Keratinocyte (primary cell): ENCODE results near the gene ATP6V1A. TPM values are rescaled to one million over a fixed set of nuclear protein-coding genes. Genes with fewer than 3 reads are reported as not detected.

Experiments used
- DNase-seq: peaks from one replicate; pipeline ENCODE4 v3.0.0-alpha.2; 2011; ENCODE audit warnings: low read depth, missing footprints, low spot score
- FAIRE-seq: peaks from 2 replicates; lab custom pipeline; 2011; peaks lifted over from hg19 to GRCh38; lab: Jason Lieb, UNC
- H2AFZ ChIP-seq: 2 replicates; pipeline ENCODE4 v1.6.0; 2012; ENCODE audit warnings: low read length, control low read depth, inconsistent platforms; ENCODE audit not compliant: control insufficient read depth
- H3K27ac ChIP-seq: 2 replicates; pipeline ENCODE4 v1.5.1; 2011; ENCODE audit warnings: low read length; ENCODE audit not compliant: control insufficient read depth, insufficient read depth
- H3K27me3 ChIP-seq: 3 replicates; pipeline ENCODE4 v1.6.0; 2011; ENCODE audit warnings: low read length; ENCODE audit not compliant: control insufficient read depth, insufficient read depth; ENCODE audit errors: extremely low read depth
- H3K36me3 ChIP-seq, 2 experiments: 2 replicates in 1 of 2; 3 replicates in 1 of 2; pipeline ENCODE4 v1.5.1; 2011; ENCODE audit warnings: low read length in 2 of 2, mild to moderate bottlenecking in 1 of 2; ENCODE audit not compliant: control insufficient read depth in 2 of 2, insufficient read depth in 2 of 2; ENCODE audit errors: extremely low read depth in 1 of 2
- H3K4me1 ChIP-seq: 3 replicates; pipeline ENCODE4 v1.5.1; 2011; ENCODE audit warnings: low read length; ENCODE audit not compliant: control insufficient read depth, insufficient read depth; ENCODE audit errors: extremely low read depth
- H3K4me2 ChIP-seq: 3 replicates; pipeline ENCODE4 v1.6.0; 2011; ENCODE audit warnings: low read depth, low read length; ENCODE audit not compliant: control insufficient read depth, insufficient read depth; ENCODE audit errors: extremely low read depth
- H3K4me3 ChIP-seq, 3 experiments: fragments of 200-600 bp in 1 of 3; sonication (generic) in 1 of 3; 2 replicates in 2 of 3; 3 replicates in 1 of 3; pipeline ENCODE4 v1.5.1; 2011 to 2016; ENCODE audit warnings: low read length in 3 of 3, mild to moderate bottlenecking in 3 of 3, control low read depth in 2 of 3, inconsistent platforms in 1 of 3, low read depth in 1 of 3, mixed read lengths in 1 of 3, mixed run types in 1 of 3, moderate library complexity in 1 of 3; ENCODE audit not compliant: control insufficient read depth in 2 of 3, insufficient read depth in 2 of 3; ENCODE audit errors: extremely low read depth in 1 of 3
- H3K79me2 ChIP-seq: 2 replicates; pipeline ENCODE4 v1.6.0; 2012; ENCODE audit warnings: low read length; ENCODE audit not compliant: control insufficient read depth, insufficient read depth
- H3K9ac ChIP-seq: 3 replicates; pipeline ENCODE4 v1.6.0; 2011; ENCODE audit warnings: low read length; ENCODE audit not compliant: control insufficient read depth, insufficient read depth; ENCODE audit errors: extremely low read depth
- H3K9me1 ChIP-seq: 3 replicates; pipeline ENCODE4 v1.6.0; 2011; ENCODE audit warnings: low read length; ENCODE audit not compliant: control insufficient read depth, insufficient read depth; ENCODE audit errors: extremely low read depth
- H3K9me3 ChIP-seq: 2 replicates; pipeline ENCODE4 v1.5.1; 2012; ENCODE audit warnings: low read depth, low read length; ENCODE audit not compliant: control insufficient read depth
- H4K20me1 ChIP-seq: 3 replicates; pipeline ENCODE4 v1.6.0; 2011; ENCODE audit warnings: low read length; ENCODE audit not compliant: control insufficient read depth, insufficient read depth; ENCODE audit errors: extremely low read depth
- CTCF ChIP-seq, 3 experiments: IDR thresholded peaks in 1 of 3; conservative IDR thresholded peaks in 1 of 3; optimal IDR thresholded peaks in 1 of 3; 2 replicates in 2 of 3; 3 replicates in 1 of 3; pipeline versions ENCODE3 to v1.5.1; 2011; ENCODE audit warnings: low read length in 3 of 3, mild to moderate bottlenecking in 3 of 3, moderate library complexity in 2 of 3, control low read depth in 1 of 3, inconsistent platforms in 1 of 3; ENCODE audit not compliant: insufficient read depth in 2 of 3; ENCODE audit errors: extremely low read depth in 1 of 3
- EZH2 ChIP-seq: IDR thresholded peaks from one replicate; pipeline ENCODE4 v1.6.1; 2012; ENCODE audit warnings: inconsistent platforms, mild to moderate bottlenecking, low read length, moderate library complexity
- dilution Hi-C: fragments of 300-500 bp; cut with MboI; formaldehyde crosslinking; loops from one replicate; pipeline ENCODE4 v1.7.0; 2020; ENCODE audit warnings: low sequenced_read_pairs; ENCODE audit not compliant: extremely low pct_ligation_motif_present
- polyA plus RNA-seq, 5 experiments: library from polyadenylated mRNA; depleted of rRNA in 3 of 5; stranded (reverse) in 3 of 5; stranded (forward) in 1 of 5; unstranded in 1 of 5; fragments of >200 nt; gene quantifications; 1 replicate in 1 of 5; 2 replicates in 3 of 5; 3 replicates in 1 of 5; pipeline versions ENCODE4 v1.2.1 to v1.2.3, GENCODE V29; 2011 to 2012; ENCODE audit warnings: missing spikeins in 2 of 5, low read depth in 1 of 5, low replicate concordance in 1 of 5

The ATP6V1A gene
- polyA plus RNA-seq, 1 donor (not counting 4 experiments of a cell fraction or from before 2014, with no cell fraction given), result 35.8 TPM

- Histone ChIP-seq H3K79me2 (no peaks in the 10 kb centered on the region), H3K4me2 (no peak overlapping the region), H3K36me3 (peaks cover 5 to 16% of the 10 kb centered on the region in 2 experiments), H4K20me1 (no peaks in the 10 kb centered on the region), H3K27ac (no peak overlapping the region), H2AFZ (no peak overlapping the region), H3K27me3 (no peaks in the 10 kb centered on the region), H3K9ac (no peak overlapping the region), H3K9me1 (no peaks in the 10 kb centered on the region), H3K4me3 (no peak overlapping the region), H3K9me3 (no peaks in the 10 kb centered on the region), H3K4me1 (no peaks in the 10 kb centered on the region)
- TF ChIP-seq EZH2, result no peak
- no peak for TF ChIP-seq CTCF (optimal IDR thresholded peaks at IDR 0.05 in 1 of 3, IDR thresholded peaks at IDR 0.05 in 1 of 3, conservative IDR thresholded peaks at IDR 0.05 in 1 of 3; ENCODE audit: extremely low read depth in 1 of 3, insufficient read depth in 2 of 3, low read length in 3 of 3)
- FAIRE-seq (no peak), DNase-seq (no peak)
- dilution Hi-C loops, result no loop called here
Measured at GRCh38 chr3:113804661-113805060, 57.8 kb downstream of the ATP6V1A start.

DNA sequence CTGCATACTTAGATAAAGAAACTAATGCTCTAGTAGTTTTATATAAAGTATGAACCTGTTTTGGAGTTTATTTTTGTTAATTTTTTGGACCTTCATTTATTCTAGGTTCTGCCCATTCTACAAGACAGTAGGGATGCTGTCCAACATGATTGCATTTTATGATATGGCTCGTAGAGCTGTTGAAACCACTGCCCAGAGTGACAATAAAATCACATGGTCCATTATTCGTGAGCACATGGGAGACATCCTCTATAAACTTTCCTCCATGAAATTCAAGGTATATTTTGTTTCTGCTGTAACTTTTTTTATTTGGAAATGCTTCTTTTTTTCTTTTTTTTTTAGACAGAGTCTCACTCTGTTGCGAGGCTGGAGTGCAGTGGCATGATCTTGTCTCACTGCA, 58.4 kb downstream of the ATP6V1A start:
- H3K4me2 ChIP-seq, result no peak overlapping the region
- FAIRE-seq (no peak), DNase-seq (no peak)
- no peak overlapping the region for H3K27ac ChIP-seq
- no peak overlapping the region for H3K9ac ChIP-seq
- no peaks in the 10 kb centered on the region for H3K9me1 ChIP-seq
- H3K9me3 ChIP-seq, result no peaks in the 10 kb centered on the region
- no peaks in the 10 kb centered on the region for H3K27me3 ChIP-seq
- peaks cover 5 to 16% of the 10 kb centered on the region in 2 experiments for H3K36me3 ChIP-seq
- no peak overlapping the region for H2AFZ ChIP-seq
- no peaks in the 10 kb centered on the region for H3K4me1 ChIP-seq
- no peak for TF ChIP-seq CTCF (optimal IDR thresholded peaks at IDR 0.05 in 1 of 3, IDR thresholded peaks at IDR 0.05 in 1 of 3, conservative IDR thresholded peaks at IDR 0.05 in 1 of 3; ENCODE audit: extremely low read depth in 1 of 3, insufficient read depth in 2 of 3, low read length in 3 of 3)
- TF ChIP-seq EZH2, result no peak
- H4K20me1 ChIP-seq, result no peaks in the 10 kb centered on the region
- H3K4me3 ChIP-seq, result no peak overlapping the region
- dilution Hi-C loops, result no loop called here
- no peaks in the 10 kb centered on the region for H3K79me2 ChIP-seq
